Measurements from ENCODE around the gene TIAM2.

Gene TIAM2

GRCh38 chr6:155115893-155116570 is 120.9 kb downstream of the TIAM2 start:
- Histone ChIP-seq H3K27ac (replicated peaks) (no peak overlapping the region), H3K4me3 (replicated peaks; ENCODE audit: insufficient read depth, low read length) (no peak overlapping the region), H3K27me3 (ENCODE audit: insufficient read depth, poor library complexity, severe bottlenecking) (no peaks in the 10 kb centered on the region)
- no peak for DNase-seq (ENCODE audit: low read depth in 1 of 2, low spot score in 1 of 2)
- TF ChIP-seq REST (IDR thresholded peaks at IDR 0.05; ENCODE audit: insufficient replicate concordance, low read depth): no peak
- TF ChIP-seq GABPA (IDR thresholded peaks at IDR 0.05; ENCODE audit: low read depth): no peak
- no peak for TF ChIP-seq POLR2AphosphoS5 (IDR thresholded peaks at IDR 0.05; ENCODE audit: low read depth)
- TF ChIP-seq SPI1 (IDR thresholded peaks at IDR 0.05; ENCODE audit: borderline replicate concordance, low read depth): no peak
- TF ChIP-seq CTCF (IDR thresholded peaks at IDR 0.05; ENCODE audit: insufficient read depth, low read length): no peak

GRCh38 chr6:155116571-155116910 is 121.4 kb downstream of the TIAM2 start:
- TF ChIP-seq REST (IDR thresholded peaks at IDR 0.05; ENCODE audit: insufficient replicate concordance, low read depth): no peak
- no peak for TF ChIP-seq SPI1 (IDR thresholded peaks at IDR 0.05; ENCODE audit: borderline replicate concordance, low read depth)
- TF ChIP-seq POLR2AphosphoS5 (IDR thresholded peaks at IDR 0.05; ENCODE audit: low read depth): no peak
- no peak for TF ChIP-seq GABPA (IDR thresholded peaks at IDR 0.05; ENCODE audit: low read depth)
- TF ChIP-seq CTCF (IDR thresholded peaks at IDR 0.05; ENCODE audit: insufficient read depth, low read length): no peak
- DNase-seq (ENCODE audit: low read depth in 1 of 2, low spot score in 1 of 2): no peak
- H3K27me3 ChIP-seq (ENCODE audit: insufficient read depth, poor library complexity, severe bottlenecking): no peaks in the 10 kb centered on the region
- no peak overlapping the region for H3K27ac ChIP-seq (replicated peaks)
- H3K4me3 ChIP-seq (replicated peaks; ENCODE audit: insufficient read depth, low read length): no peak overlapping the region

GRCh38 chr6:155117256-155117655 is 122.1 kb downstream of the TIAM2 start:
- TF ChIP-seq SPI1 (IDR thresholded peaks at IDR 0.05; ENCODE audit: borderline replicate concordance, low read depth): no peak
- TF ChIP-seq POLR2AphosphoS5 (IDR thresholded peaks at IDR 0.05; ENCODE audit: low read depth): no peak
- TF ChIP-seq GABPA (IDR thresholded peaks at IDR 0.05; ENCODE audit: low read depth): no peak
- TF ChIP-seq REST (IDR thresholded peaks at IDR 0.05; ENCODE audit: insufficient replicate concordance, low read depth): no peak
- TF ChIP-seq CTCF (IDR thresholded peaks at IDR 0.05; ENCODE audit: insufficient read depth, low read length): no peak
- Histone ChIP-seq H3K27me3 (ENCODE audit: insufficient read depth, poor library complexity, severe bottlenecking) (no peaks in the 10 kb centered on the region), H3K27ac (replicated peaks) (no peak overlapping the region), H3K4me3 (replicated peaks; ENCODE audit: insufficient read depth, low read length) (no peak overlapping the region)
- DNase-seq (ENCODE audit: low read depth in 1 of 2, low spot score in 1 of 2): no peak
